MM.1S (cell line): Measurements from ENCODE around the gene PRB3.

Experiments
- EZH2 ChIP-seq: fragments of 300-600 bp; sonication (generic); optimal IDR thresholded peaks from 2 replicates; pipeline ENCODE3; 2017; ENCODE audit warnings: low read depth, mild to moderate bottlenecking, antibody characterized with exemption, low read length, mixed read lengths
- EZH2phosphoT487 ChIP-seq: fragments of 300-600 bp; sonication (generic); IDR thresholded peaks from 2 replicates; pipeline ENCODE4 v1.6.1; 2018; ENCODE audit warnings: antibody characterized with exemption, low read length
- TF ChIP-seq, protein P1 (sequence below): fragments of 300-600 bp; sonication (generic); IDR thresholded peaks from 2 replicates; pipeline ENCODE4 v1.5.1; 2016; ENCODE audit warnings: antibody characterized with exemption, low read length, mixed read lengths

- TF ChIP-seq EZH2: no peak
- TF ChIP-seq, protein P1, sequence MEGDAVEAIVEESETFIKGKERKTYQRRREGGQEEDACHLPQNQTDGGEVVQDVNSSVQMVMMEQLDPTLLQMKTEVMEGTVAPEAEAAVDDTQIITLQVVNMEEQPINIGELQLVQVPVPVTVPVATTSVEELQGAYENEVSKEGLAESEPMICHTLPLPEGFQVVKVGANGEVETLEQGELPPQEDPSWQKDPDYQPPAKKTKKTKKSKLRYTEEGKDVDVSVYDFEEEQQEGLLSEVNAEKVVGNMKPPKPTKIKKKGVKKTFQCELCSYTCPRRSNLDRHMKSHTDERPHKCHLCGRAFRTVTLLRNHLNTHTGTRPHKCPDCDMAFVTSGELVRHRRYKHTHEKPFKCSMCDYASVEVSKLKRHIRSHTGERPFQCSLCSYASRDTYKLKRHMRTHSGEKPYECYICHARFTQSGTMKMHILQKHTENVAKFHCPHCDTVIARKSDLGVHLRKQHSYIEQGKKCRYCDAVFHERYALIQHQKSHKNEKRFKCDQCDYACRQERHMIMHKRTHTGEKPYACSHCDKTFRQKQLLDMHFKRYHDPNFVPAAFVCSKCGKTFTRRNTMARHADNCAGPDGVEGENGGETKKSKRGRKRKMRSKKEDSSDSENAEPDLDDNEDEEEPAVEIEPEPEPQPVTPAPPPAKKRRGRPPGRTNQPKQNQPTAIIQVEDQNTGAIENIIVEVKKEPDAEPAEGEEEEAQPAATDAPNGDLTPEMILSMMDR: no peak
- TF ChIP-seq EZH2phosphoT487: no peak
Measured at GRCh38 chr12:11307143-11307542, 37.6 kb upstream of the PRB3 start.
